SK-N-SH treated with all-trans-retinoic acid at 6 μM for 48 hours (cell line): ENCODE results near the gene DHX34.

Experiments used
- ARNTL ChIP-seq: fragments of 450-650 bp; formaldehyde crosslinking; IDR thresholded peaks from 2 replicates; pipeline ENCODE4 v1.5.0; 2020; ENCODE audit warnings: low read depth, mild to moderate bottlenecking, moderate library complexity, borderline replicate concordance
- BACH2 ChIP-seq: fragments of 250-450 bp; sonication (Bioruptor Pico); IDR thresholded peaks from 2 replicates; pipeline ENCODE4 v1.9.0; 2021; ENCODE audit warnings: mild to moderate bottlenecking, borderline replicate concordance
- CREB5 ChIP-seq: fragments of 250-450 bp; sonication (Bioruptor Pico); IDR thresholded peaks from 2 replicates; pipeline ENCODE4 v1.5.1; 2020; ENCODE audit warnings: low read depth, mild to moderate bottlenecking, moderate library complexity
- CSRNP3 ChIP-seq: fragments of 250-450 bp; sonication (Bioruptor Pico); IDR thresholded peaks from 2 replicates; pipeline ENCODE4 v1.5.1; 2021; ENCODE audit warnings: mild to moderate bottlenecking, moderate library complexity
- ESRRG ChIP-seq: fragments of 250-450 bp; sonication (Bioruptor Pico); IDR thresholded peaks from 2 replicates; pipeline ENCODE4 v1.6.1; 2021; ENCODE audit warnings: mild to moderate bottlenecking
- ISL1 ChIP-seq: fragments of 250-450 bp; sonication (Bioruptor Pico); IDR thresholded peaks from 2 replicates; pipeline ENCODE4 v2.1.2; 2022; ENCODE audit warnings: mild to moderate bottlenecking, moderate library complexity
- PPARA ChIP-seq: fragments of 250-450 bp; sonication (Bioruptor Pico); IDR thresholded peaks from 2 replicates; pipeline ENCODE4 v1.5.0; 2020; ENCODE audit warnings: mild to moderate bottlenecking, borderline replicate concordance
- RARB ChIP-seq: fragments of 250-450 bp; sonication (Bioruptor Pico); IDR thresholded peaks from 2 replicates; pipeline ENCODE4 v1.8.0; 2021; ENCODE audit warnings: mild to moderate bottlenecking, moderate library complexity
- SNAI2 ChIP-seq: fragments of 250-450 bp; sonication (Bioruptor Pico); IDR thresholded peaks from 2 replicates; pipeline ENCODE4 v1.5.0; 2020; ENCODE audit warnings: mild to moderate bottlenecking, moderate library complexity
- ZFP3 ChIP-seq: fragments of 250-450 bp; sonication (Bioruptor Pico); IDR thresholded peaks from 2 replicates; pipeline ENCODE4 v1.5.0; 2020; ENCODE audit warnings: mild to moderate bottlenecking, moderate library complexity
- ZNF70 ChIP-seq: fragments of 450-650 bp; formaldehyde crosslinking; IDR thresholded peaks from 2 replicates; pipeline ENCODE4 v1.5.0; 2020; ENCODE audit warnings: mild to moderate bottlenecking, moderate library complexity
- TF ChIP-seq, protein P1 (sequence below): fragments of 250-450 bp; sonication (Bioruptor Pico); IDR thresholded peaks from 2 replicates; pipeline ENCODE4 v1.8.0; 2020; ENCODE audit warnings: mild to moderate bottlenecking, moderate library complexity, borderline replicate concordance
- TF ChIP-seq, protein P2 (sequence below): fragments of 250-450 bp; sonication (Bioruptor Pico); IDR thresholded peaks from 2 replicates; pipeline ENCODE4 v1.8.0; 2021; ENCODE audit warnings: low read depth, mild to moderate bottlenecking, moderate library complexity, borderline replicate concordance

- TF ChIP-seq ZNF70 (CRISPR knock-in tag) = no peak
- TF ChIP-seq, protein P1, sequence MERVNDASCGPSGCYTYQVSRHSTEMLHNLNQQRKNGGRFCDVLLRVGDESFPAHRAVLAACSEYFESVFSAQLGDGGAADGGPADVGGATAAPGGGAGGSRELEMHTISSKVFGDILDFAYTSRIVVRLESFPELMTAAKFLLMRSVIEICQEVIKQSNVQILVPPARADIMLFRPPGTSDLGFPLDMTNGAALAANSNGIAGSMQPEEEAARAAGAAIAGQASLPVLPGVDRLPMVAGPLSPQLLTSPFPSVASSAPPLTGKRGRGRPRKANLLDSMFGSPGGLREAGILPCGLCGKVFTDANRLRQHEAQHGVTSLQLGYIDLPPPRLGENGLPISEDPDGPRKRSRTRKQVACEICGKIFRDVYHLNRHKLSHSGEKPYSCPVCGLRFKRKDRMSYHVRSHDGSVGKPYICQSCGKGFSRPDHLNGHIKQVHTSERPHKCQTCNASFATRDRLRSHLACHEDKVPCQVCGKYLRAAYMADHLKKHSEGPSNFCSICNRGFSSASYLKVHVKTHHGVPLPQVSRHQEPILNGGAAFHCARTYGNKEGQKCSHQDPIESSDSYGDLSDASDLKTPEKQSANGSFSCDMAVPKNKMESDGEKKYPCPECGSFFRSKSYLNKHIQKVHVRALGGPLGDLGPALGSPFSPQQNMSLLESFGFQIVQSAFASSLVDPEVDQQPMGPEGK = no peak
- no peak for TF ChIP-seq ARNTL (CRISPR knock-in tag)
- no peak for TF ChIP-seq SNAI2 (CRISPR knock-in tag)
- no peak for TF ChIP-seq CREB5
- no peak for TF ChIP-seq ESRRG (CRISPR knock-in tag)
- TF ChIP-seq PPARA (CRISPR knock-in tag) = no peak
- no peak for TF ChIP-seq RARB (CRISPR knock-in tag)
- no peak for TF ChIP-seq ZFP3 (CRISPR knock-in tag)
- no peak for TF ChIP-seq ISL1 (CRISPR knock-in tag)
- TF ChIP-seq, protein P2, sequence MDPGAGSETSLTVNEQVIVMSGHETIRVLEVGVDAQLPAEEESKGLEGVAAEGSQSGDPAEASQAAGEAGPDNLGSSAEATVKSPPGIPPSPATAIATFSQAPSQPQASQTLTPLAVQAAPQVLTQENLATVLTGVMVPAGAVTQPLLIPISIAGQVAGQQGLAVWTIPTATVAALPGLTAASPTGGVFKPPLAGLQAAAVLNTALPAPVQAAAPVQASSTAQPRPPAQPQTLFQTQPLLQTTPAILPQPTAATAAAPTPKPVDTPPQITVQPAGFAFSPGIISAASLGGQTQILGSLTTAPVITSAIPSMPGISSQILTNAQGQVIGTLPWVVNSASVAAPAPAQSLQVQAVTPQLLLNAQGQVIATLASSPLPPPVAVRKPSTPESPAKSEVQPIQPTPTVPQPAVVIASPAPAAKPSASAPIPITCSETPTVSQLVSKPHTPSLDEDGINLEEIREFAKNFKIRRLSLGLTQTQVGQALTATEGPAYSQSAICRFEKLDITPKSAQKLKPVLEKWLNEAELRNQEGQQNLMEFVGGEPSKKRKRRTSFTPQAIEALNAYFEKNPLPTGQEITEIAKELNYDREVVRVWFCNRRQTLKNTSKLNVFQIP (CRISPR knock-in tag) = no peak
- no peak for TF ChIP-seq BACH2
- TF ChIP-seq CSRNP3 (CRISPR knock-in tag) = no peak
Measured at GRCh38 chr19:47402504-47402903, 53.4 kb downstream of the DHX34 start.
